Neutrophil (primary cell): ENCODE measurements around the gene CDH1.

Experiments used
- H3K27ac ChIP-seq: fragments of 200-600 bp; sonication (generic); 2 replicates; pipeline ENCODE4 v1.5.1; 2016; ENCODE audit warnings: mild to moderate bottlenecking, moderate library complexity
- H3K27me3 ChIP-seq: fragments of 200-600 bp; sonication (generic); 2 replicates; pipeline ENCODE4 v1.6.0; 2016; ENCODE audit warnings: mild to moderate bottlenecking
- H3K36me3 ChIP-seq: fragments of 200-600 bp; sonication (generic); 2 replicates; pipeline ENCODE4 v1.5.1; 2017
- H3K4me1 ChIP-seq, 2 experiments: fragments of 200-600 bp in 1 of 2; sonication (generic) in 1 of 2; 1 replicate in 1 of 2; 2 replicates in 1 of 2; pipeline versions ENCODE4 v1.5.1 to v1.6.1; 2013 to 2016; ENCODE audit warnings: low read depth in 1 of 2, low read length in 1 of 2, mild to moderate bottlenecking in 1 of 2, moderate library complexity in 1 of 2; ENCODE audit not compliant: control insufficient read depth in 1 of 2, insufficient read depth in 1 of 2
- H3K4me3 ChIP-seq, 2 experiments: fragments of 200-600 bp in 1 of 2; sonication (generic) in 1 of 2; 1 replicate in 1 of 2; 2 replicates in 1 of 2; pipeline ENCODE4 v1.5.1; 2013 to 2016; ENCODE audit warnings: low read depth in 1 of 2, low read length in 1 of 2, mild to moderate bottlenecking in 1 of 2, moderate library complexity in 1 of 2
- H3K9me3 ChIP-seq: fragments of 200-600 bp; sonication (generic); 2 replicates; pipeline ENCODE4 v1.5.1; 2016
- TF ChIP-seq, protein P1 (sequence below): fragments of 200-600 bp; sonication (generic); IDR thresholded peaks from 2 replicates; pipeline ENCODE4 v1.5.1; 2016; ENCODE audit warnings: antibody characterized with exemption

CDH1 gene

DNA sequence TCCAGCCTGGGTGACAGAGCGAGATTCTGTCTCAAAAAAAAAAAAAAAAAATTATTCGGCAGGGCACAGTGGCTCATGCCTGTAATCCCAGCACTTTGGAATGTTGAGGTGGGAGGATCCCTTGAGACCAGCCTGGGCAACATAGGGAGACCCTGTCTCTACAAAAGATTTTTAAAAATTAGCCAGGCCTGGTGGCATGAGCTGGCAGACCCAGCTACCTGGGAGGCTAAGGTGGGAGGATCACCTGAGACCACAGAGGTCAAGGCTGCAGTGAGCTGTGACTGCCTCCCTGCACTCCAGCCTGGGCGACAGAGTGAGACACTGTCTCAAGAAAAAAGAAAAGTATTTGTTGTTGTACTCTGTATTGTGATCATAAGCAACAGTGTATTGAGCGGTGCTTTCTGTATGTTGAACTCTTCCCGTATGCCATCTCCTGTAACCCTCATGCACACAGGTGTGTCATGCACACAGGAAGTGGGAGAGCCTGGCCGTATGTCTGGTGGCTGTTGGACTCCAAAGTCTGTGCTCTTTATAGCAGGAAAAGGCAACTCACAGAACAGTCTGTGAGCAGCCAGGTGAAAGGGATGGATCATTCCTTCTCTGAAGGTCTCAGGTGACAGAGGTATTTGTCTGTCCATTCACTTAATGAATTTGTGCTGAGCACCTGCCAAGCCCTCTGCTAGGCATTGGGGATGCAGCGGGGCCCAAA is 17.1 kb downstream of the CDH1 start:
- no peak overlapping the region for H3K27ac ChIP-seq
- no peaks in the 10 kb centered on the region for H3K36me3 ChIP-seq
- H3K4me1 ChIP-seq: peaks cover 26 to 31% of the 10 kb centered on the region in 2 experiments
- H3K4me3 ChIP-seq: no peak overlapping the region
- H3K9me3 ChIP-seq: no peaks in the 10 kb centered on the region
- no peaks in the 10 kb centered on the region for H3K27me3 ChIP-seq
- TF ChIP-seq, protein P1, sequence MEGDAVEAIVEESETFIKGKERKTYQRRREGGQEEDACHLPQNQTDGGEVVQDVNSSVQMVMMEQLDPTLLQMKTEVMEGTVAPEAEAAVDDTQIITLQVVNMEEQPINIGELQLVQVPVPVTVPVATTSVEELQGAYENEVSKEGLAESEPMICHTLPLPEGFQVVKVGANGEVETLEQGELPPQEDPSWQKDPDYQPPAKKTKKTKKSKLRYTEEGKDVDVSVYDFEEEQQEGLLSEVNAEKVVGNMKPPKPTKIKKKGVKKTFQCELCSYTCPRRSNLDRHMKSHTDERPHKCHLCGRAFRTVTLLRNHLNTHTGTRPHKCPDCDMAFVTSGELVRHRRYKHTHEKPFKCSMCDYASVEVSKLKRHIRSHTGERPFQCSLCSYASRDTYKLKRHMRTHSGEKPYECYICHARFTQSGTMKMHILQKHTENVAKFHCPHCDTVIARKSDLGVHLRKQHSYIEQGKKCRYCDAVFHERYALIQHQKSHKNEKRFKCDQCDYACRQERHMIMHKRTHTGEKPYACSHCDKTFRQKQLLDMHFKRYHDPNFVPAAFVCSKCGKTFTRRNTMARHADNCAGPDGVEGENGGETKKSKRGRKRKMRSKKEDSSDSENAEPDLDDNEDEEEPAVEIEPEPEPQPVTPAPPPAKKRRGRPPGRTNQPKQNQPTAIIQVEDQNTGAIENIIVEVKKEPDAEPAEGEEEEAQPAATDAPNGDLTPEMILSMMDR: no peak

DNA sequence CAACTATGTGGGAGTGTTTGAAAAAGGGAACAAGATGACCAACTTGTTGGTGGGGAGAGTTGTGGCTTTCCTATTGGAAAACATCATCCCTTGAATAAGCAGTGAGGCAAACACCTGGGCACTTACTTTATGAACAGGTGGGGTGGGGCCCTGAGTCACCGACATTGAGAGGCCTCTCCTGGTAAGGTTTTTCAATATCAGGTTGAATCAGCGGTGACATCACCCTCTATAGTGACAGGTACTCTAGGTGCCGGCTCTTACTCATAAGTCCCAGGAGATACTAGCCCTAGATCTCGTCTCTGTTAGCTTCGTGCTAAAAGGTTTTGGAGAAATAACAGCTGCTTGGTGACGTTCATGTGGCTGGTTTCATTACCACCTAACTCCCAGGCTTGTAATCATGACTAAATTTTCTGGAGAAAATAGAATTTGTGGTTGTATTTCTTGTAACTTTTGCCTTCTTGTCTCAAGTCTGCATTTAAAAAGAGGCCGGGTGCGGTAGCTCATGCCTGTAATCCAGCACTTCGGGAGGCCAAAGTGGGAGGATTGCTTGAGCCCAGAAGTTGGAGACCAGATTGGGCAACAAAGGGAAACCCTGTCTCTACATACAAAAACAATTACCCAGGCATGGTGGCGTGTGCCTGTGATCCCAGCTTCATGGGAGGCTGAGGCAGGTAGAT is 19.3 kb downstream of the CDH1 start:
- TF ChIP-seq, protein P1: no peak
- H3K4me3 ChIP-seq: no peak overlapping the region
- no peaks in the 10 kb centered on the region for H3K9me3 ChIP-seq
- H3K4me1 ChIP-seq: peaks cover 26% of the 10 kb centered on the region in 2 experiments
- no peaks in the 10 kb centered on the region for H3K36me3 ChIP-seq
- H3K27ac ChIP-seq: no peak overlapping the region
- H3K27me3 ChIP-seq: no peaks in the 10 kb centered on the region

DNA sequence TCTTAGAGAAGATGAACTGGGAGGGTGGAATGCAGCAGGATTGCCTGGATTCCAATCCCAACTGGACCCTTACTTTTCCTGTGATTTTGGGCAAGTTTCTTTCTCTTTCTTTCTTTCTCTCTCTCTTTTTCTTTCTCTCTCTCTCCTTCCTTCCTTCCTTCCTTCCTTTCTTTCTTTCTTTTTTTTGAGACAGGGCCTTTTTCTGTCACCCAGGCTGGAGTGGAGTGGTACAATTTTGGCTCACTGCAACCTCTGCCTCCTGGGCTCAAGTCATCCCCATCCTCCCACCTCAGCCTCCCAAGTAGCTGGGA is 20.5 kb downstream of the CDH1 start:
- H3K9me3 ChIP-seq: no peaks in the 10 kb centered on the region
- peaks cover 26% of the 10 kb centered on the region in 2 experiments for H3K4me1 ChIP-seq
- TF ChIP-seq, protein P1: no peak
- no peak overlapping the region for H3K4me3 ChIP-seq
- H3K36me3 ChIP-seq: no peaks in the 10 kb centered on the region
- no peaks in the 10 kb centered on the region for H3K27me3 ChIP-seq
- H3K27ac ChIP-seq: no peak overlapping the region

DNA sequence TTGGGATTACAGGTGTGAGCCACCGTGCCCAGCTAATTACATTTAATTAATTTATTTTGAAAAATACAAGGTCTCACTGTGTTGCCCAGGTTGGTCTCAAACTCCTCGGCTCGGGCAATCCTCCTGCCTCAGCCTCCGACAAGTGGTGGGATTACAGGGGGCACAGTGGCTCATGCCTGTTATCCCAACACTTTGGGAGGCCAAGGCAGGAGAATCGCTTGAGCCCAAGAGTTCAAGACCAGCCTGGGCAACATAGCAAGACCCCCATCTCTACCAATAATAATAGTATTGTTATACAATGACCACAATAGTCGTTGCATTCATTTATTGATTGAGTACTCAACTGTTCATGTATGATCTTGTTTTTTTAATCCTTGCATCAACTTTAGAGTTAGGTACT is 22.0 kb downstream of the CDH1 start:
- H3K36me3 ChIP-seq: no peaks in the 10 kb centered on the region
- TF ChIP-seq, protein P1: no peak
- no peaks in the 10 kb centered on the region for H3K9me3 ChIP-seq
- H3K27ac ChIP-seq: no peak overlapping the region
- no peak overlapping the region for H3K4me3 ChIP-seq
- H3K27me3 ChIP-seq: no peaks in the 10 kb centered on the region
- peaks cover 26% of the 10 kb centered on the region in 2 experiments for H3K4me1 ChIP-seq

DNA sequence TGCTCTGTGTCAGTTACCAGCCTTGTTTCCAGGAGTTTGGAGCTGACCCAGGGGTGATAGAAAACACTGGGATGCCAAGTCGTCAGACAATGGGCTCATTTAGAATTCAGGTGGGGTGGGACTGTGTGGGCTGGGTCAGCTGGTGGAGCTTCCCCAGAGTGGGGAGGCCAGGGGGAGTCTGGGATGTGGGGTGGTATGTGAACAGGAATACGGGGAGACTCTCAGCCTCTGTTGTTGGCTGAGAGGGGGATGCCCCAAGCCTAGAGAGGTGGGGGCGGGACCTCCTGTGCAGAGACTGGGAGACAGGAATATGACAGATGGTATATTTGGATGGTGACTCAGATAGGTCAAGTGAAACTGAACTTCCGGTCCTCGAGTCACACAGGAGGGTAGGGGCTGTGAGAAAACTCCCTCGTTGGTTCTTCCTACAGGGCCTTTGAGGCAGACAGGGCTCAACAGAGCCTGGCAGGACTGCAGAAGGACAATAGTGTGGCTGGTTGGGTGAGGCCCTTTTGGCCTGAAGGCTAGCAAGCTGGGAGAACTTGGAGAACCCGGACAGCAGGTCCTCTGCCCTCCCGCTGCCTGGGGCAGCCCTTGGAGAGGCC is 23.7 kb downstream of the CDH1 start:
- Histone ChIP-seq H3K4me1 (peaks cover 19 to 20% of the 10 kb centered on the region in 2 experiments), H3K27ac (no peak overlapping the region)

More for the DNA sequence above, 23.7 kb downstream of the CDH1 start:
- Histone ChIP-seq H3K36me3 (no peaks in the 10 kb centered on the region), H3K9me3 (no peaks in the 10 kb centered on the region), H3K27me3 (no peaks in the 10 kb centered on the region), H3K4me3 (no peak overlapping the region)
- TF ChIP-seq, protein P1: no peak
